GM20431 (cell line): ENCODE results near the gene IL1A.
"Not testable (repeated sequence)": the region's sequence is repeated elsewhere in the genome, so short reads cannot be mapped to it uniquely, and the experiment has no call there.

Experiments used
- in situ Hi-C: fragments of 300-500 bp; cut with MseI, MboI; formaldehyde crosslinking; loops from one replicate; pipeline ENCODE4 v1.15.0; 2020; ENCODE audit warnings: low sequenced_read_pairs; ENCODE audit not compliant: unreplicated experiment

IL1A gene, protein sequence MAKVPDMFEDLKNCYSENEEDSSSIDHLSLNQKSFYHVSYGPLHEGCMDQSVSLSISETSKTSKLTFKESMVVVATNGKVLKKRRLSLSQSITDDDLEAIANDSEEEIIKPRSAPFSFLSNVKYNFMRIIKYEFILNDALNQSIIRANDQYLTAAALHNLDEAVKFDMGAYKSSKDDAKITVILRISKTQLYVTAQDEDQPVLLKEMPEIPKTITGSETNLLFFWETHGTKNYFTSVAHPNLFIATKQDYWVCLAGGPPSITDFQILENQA

DNA sequence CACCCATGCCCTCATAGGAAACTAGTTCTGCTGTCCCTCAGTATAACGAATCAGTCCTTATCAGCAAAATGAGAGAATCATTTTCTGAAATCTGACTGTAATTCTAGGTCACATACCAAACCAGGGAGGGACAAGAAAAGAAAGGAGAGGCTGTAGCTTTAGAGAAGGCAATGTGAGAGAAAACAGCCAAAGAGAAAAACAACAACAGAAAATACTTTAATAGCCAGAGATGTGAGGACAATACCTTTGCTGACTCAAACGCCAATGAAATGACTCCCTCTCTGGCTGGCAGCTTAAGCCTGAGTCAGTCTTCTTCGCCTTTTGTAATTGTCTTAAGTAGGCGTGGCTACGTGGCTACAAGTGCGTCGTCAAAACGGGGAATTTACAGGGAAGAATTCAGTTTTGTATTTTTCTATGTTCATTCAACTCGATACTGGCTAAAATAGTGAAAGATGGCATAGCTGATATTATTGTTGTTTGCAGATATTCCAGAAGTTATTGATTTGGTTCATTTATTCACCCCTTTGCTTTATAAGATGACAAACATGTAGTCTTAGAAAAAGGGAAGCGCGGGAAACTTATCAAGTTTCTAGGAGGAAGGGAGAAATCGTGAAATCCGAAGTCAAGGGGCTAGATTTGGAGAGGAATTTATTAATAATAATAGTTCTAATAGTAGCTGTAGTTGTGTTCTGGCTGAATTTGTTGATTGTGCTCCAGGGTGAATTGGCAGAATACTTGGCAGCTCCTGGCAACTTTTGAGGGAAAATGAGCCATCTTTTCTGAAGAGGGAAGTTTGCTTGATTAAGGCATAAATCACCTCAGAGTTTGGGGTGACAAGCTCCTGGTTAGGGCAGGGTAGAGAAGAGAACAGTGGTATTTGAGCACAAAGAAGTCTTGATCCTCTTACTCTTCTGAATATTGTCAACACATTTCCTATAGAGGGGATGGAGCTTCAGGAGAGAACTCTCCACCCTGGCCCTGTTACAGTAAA, at the start of gene IL1A:
Gene IL1A, minus strand, starts transcription at position 295 of the 991 bp plus-strand sequence. CDS start 723 bp downstream, outside the sequence.
- in situ Hi-C loops, result no loop called here

DNA sequence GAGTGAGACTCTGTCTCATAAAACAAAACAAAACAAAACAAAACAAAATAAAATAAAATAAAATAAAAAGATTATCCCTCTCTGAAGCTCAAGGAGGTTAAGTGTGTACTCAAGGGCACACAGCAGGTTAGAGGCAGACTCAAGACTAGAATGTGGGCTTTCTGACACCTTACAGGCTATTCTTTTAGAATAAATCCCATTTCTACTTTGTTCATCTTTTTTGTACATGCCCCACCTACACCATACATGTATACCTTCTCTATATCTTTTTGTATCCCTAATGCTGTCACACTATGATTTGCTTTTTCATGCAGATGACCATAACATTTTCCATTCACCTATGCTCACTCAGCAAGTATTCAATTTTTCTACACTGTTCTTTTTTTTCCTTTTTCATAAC, 49.7 kb upstream of the IL1A start:
- in situ Hi-C loops, result no loop called here

DNA sequence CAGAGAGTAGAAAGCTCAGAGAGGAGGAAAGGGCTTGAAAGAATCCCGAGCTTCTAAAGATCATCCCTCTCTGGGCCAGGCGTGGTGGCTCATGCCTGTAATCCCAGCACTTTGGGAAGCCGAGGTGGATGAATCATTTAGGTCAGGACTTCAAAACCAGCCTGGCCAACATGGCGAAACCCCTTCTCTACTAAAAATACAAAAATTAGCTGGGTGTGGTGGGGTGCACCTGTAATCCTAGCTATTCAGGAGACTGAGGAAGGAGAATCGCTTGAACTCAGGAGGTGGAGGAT, 49.3 kb upstream of the IL1A start:
- in situ Hi-C loops, result not testable (repeated sequence)

GRCh38 chr2:112832841-112833638, 48.7 kb upstream of the IL1A start:
- in situ Hi-C loops, result no loop called here

- in situ Hi-C loops, result no loop called here
Measured at GRCh38 chr2:112831946-112832840, 47.9 kb upstream of the IL1A start.

DNA sequence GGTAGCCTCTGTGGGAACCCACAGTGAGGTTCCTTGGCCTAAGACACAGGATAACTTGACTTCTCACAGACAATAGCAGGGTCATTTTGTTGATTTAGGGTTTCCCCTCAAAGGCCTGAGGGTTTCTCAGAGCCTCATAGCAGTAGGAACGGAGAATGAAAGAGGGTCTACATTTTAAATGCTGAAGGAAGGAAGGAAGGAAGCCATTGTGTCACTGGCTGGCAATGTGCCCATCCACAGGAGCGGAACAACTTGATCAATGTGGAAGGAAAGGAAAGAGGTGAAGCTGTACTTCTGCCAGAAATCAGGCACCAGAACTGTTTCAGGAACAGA, 47.2 kb upstream of the IL1A start:
- in situ Hi-C loops, result no loop called here

DNA sequence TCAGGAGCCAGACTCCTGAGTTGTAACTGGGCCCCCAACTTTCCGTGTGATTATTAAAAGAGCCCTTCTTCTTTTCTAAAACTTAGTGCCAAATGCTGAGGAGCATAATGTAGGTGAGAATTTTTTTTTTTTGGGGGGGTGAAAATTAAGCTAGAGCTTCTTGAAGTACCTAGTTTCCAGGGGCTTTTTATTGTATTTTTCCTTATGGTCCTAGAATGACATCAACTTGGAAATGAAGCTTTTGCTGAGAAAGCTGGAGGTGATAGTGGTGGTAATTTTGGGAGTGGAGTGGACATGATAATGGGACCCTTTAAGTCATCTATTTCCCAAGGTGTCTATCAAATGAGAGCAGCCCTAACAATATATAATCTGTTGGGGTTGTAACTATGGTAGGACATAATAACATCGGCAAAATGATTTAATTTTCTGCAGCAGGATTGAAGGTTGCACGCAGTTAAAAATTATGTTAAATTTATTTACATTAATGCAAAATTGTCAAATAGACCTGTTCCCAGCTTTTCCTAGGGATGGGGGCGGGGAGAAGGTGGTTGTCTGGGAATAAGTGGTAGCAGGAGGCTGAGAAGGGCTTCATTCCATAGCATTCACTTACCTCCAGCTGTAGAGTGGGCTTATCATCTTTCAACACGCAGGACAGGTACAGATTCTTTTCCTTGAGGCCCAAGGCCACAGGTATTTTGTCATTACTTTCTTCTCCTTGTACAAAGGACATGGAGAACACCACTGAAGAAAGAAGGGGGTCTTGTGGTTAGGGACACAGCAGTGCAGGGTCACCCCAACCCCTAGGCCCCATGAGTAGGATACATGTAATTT, 46.6 kb upstream of the IL1A start:
- in situ Hi-C loops, result no loop called here

DNA sequence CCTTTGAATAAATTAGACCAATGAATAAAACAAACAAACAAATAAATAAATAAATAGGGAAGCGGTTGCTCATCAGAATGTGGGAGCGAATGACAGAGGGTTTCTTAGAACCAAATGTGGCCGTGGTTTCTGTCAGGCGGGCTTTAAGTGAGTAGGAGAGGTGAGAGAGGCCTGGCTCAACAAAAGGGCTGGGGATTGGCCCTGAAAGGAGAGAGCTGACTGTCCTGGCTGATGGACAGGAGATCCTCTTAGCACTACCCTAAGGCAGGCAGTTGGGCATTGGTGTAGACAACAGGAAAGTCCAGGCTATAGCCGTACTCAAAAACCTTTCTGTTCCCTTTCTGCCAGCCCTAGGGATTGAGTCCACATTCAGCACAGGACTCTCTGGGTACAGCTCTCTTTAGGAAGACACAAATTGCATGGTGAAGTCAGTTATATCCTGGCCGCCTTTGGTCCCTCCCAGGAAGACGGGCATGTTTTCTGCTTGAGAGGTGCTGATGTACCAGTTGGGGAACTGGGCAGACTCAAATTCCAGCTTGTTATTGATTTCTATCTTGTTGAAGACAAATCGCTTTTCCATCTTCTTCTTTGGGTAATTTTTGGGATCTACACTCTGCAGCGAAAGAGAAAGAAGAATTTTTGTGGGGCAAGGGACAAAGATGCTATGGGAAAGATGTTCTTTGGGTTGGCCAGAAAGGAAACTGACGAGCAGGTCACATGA, 45.8 kb upstream of the IL1A start:
- in situ Hi-C loops, result no loop called here

DNA sequence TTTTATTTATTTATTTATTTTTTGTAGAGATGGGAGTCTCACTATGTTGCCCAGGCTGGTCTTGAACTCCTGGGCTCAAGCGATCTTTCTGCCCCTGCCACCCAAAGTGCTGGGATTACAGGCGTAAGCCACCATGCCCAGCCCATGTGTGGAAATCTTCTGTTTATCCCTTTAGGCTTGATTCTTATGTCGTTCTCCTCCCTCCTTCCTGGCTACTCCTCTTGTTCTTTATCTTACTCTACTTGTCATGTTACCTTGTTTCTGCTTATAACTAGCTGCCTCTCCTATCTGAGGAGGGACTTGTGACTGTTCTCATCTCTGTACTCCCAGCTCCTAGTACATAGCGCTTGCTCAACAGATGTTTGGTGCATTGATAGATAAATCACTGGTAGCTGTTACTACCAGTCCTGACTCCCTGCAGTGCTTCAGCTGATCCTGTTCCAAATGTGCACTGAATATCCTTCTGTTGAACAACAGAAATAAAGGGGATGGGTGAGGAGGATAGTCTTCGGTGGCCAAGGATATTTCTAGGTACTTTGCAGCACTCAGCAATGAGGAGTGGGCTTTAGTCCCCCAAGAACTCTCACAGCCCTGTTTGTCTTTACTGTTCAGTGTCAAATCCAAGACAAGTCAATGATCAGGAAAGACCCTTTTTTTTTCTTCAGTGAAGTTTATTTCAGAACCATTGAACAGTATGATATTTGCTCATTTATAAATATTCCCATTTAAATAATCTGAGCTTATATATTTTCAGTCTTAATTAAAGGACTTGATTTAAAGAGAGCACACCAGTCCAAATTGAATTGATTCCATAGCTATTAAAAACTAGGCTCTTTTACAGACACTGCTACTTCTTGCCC, 45.0 kb upstream of the IL1A start:
- in situ Hi-C loops, result no loop called here

GRCh38 chr2:112828251-112828691, 44.0 kb upstream of the IL1A start:
- in situ Hi-C loops, result no loop called here

DNA sequence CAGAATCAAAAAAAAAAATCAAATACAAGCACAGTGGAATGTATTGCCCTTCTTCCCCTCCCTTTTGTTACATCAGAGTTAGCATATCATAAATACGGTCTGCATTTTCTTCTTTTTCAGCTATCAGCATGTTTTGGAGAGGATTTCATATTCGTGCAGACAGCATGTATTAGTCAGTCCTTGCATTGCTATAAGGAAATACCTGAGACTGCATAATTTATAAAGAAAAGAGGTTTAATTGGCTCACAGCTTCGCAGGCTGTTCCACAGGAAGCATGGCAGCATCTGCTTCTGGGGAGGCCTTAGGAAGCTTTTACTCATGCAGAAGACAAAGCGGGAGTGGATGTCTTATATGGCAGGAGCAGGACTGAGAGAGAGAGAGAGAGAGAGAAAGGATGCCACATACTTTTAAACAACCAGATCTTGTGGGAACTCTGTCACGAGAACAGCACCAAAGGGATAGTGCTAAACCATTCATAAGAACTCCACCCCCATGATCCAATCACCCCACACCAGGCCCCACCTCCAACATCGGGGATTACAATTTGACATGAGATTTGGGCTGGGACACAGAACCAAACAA, 43.4 kb upstream of the IL1A start:
- in situ Hi-C loops, result no loop called here

- in situ Hi-C loops, result no loop called here
Measured at GRCh38 chr2:112827009-112827408, 42.7 kb upstream of the IL1A start.

DNA sequence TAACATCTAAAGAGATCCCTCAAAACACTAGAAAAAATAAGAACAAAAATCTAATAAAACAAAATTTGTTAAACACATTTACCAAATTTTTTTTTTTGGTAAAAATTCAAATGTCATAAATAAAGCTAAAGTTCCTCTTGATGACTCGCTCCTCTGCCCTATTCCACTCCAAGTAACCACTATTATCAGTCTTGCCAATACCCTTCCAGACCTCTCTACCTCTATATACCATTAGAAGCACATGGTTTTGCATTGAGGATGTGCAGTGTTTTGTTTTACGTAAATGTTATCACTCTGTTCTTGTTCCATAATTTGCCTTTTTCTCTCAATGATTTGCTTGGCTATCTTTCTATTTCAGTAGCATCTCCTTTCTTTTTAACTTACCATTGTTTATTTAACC, 41.4 kb upstream of the IL1A start:
- in situ Hi-C loops, result no loop called here

GRCh38 chr2:112824694-112825085, 40.4 kb upstream of the IL1A start:
- in situ Hi-C loops, result no loop called here

DNA sequence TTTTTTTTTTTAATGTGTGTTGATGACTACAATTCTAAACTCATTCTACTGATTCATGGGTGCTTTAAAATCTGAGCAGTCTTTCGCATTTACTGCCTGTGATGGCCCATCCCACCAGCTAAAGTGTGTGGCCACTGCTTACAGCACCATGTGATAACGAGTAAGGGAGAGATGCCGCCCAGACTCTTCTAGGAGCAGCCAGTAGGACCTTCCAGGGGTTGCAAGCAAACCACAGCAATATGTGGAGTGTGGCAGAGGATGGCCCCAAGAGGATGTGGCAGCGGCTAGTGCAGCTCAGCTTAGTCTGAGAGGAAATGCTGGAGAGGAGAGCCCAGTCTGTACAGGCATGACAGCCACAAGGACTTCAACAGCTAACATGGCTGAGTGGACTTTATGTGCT, 37.4 kb upstream of the IL1A start:
- in situ Hi-C loops, result no loop called here

DNA sequence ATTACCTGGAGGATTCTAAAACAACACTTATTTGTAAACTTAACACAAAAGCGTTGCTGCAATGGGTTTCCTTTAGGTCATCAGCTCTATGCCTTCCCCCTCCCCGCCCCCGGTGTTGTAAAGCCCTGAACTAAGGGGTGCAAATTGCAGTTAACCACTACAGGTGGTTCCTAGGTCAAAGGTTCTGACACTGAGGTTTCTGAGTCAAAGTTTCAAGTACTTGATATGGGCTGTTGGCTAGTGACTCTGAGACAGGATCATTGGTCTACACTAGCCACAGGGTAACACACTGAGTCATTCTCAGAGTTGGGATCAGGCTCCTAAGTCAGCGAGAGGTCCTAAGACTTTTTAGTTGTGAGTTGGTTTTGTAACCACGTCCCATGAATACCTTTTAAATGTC, 36.8 kb upstream of the IL1A start:
- in situ Hi-C loops, result no loop called here

- in situ Hi-C loops, result no loop called here
Measured at GRCh38 chr2:112820343-112820742, 36.0 kb upstream of the IL1A start.
